Thoracic aorta (tissue), 2 donors: ENCODE results near the gene TXNRD2. TPM values are rescaled to one million over a fixed set of nuclear protein-coding genes. Genes with fewer than 3 reads are reported as not detected.

ENCODE experiments used
- ATAC-seq: fragments of 150-250 bp; one replicate; pipeline ENCODE4 v1.8.0; 2017; ENCODE audit warnings: low read depth; ENCODE audit not compliant: insufficient number of reproducible peaks, low FRiP score
- DNase-seq: peaks from one replicate; pipeline ENCODE4 v3.0.0-alpha.2; 2020; ENCODE audit warnings: low spot score
- H3K27ac ChIP-seq, 2 donors: fragments of 200-600 bp; sonication (generic); 1 replicate in 1 of 2; 2 replicates in 1 of 2; pipeline ENCODE4 v1.5.1; 2016; ENCODE audit warnings: mild to moderate bottlenecking in 2 of 2, moderate library complexity in 2 of 2
- H3K27me3 ChIP-seq: fragments of 200-600 bp; sonication (generic); replicated peaks from 2 replicates; pipeline ENCODE4 v1.6.0; 2016; ENCODE audit warnings: mild to moderate bottlenecking; ENCODE audit not compliant: insufficient read depth
- H3K36me3 ChIP-seq: fragments of 200-600 bp; sonication (generic); one replicate; pipeline ENCODE4 v1.5.1; 2016
- H3K4me1 ChIP-seq, 2 donors: fragments of 200-600 bp; sonication (generic); 1 replicate in 1 of 2; 2 replicates in 1 of 2; pipeline versions ENCODE4 v1.5.1 to v1.6.0; 2016; ENCODE audit warnings: low read depth in 2 of 2, mild to moderate bottlenecking in 1 of 2; ENCODE audit not compliant: control insufficient read depth in 1 of 2
- H3K4me3 ChIP-seq: fragments of 200-600 bp; sonication (generic); 2 replicates; pipeline ENCODE4 v1.5.1; 2016; ENCODE audit warnings: mild to moderate bottlenecking
- H3K9me3 ChIP-seq: fragments of 200-600 bp; sonication (generic); 2 replicates; pipeline ENCODE4 v1.5.1; 2016
- CTCF ChIP-seq: fragments of 200-600 bp; sonication (generic); IDR thresholded peaks from one replicate; pipeline ENCODE4 v1.5.1; 2019; ENCODE audit warnings: antibody characterized with exemption
- total RNA-seq, 2 donors: library from RNA; depleted of rRNA; stranded (reverse); fragments of >200 nt; gene quantifications; one replicate each; pipeline versions ENCODE4 v1.1.0 to v1.2.3, GENCODE V29; 2016

The TXNRD2 gene
- total RNA-seq, 2 donors from 2014 or later, result 27.4 to 37.6 TPM

- no peak for TF ChIP-seq CTCF
- H3K9me3 ChIP-seq, result no peaks in the 10 kb centered on the region
- ATAC-seq, result no peak
- H3K36me3 ChIP-seq, result peaks cover 14% of the 10 kb centered on the region
- H3K4me1 ChIP-seq, result no peaks in the 10 kb centered on the region
- H3K27me3 ChIP-seq, result no peaks in the 10 kb centered on the region
- H3K27ac ChIP-seq, result no peak overlapping the region
- no peak overlapping the region for H3K4me3 ChIP-seq
- no peak for DNase-seq
Observed at GRCh38 chr22:19892257-19892879, 49.2 kb downstream of the TXNRD2 start.

DNA sequence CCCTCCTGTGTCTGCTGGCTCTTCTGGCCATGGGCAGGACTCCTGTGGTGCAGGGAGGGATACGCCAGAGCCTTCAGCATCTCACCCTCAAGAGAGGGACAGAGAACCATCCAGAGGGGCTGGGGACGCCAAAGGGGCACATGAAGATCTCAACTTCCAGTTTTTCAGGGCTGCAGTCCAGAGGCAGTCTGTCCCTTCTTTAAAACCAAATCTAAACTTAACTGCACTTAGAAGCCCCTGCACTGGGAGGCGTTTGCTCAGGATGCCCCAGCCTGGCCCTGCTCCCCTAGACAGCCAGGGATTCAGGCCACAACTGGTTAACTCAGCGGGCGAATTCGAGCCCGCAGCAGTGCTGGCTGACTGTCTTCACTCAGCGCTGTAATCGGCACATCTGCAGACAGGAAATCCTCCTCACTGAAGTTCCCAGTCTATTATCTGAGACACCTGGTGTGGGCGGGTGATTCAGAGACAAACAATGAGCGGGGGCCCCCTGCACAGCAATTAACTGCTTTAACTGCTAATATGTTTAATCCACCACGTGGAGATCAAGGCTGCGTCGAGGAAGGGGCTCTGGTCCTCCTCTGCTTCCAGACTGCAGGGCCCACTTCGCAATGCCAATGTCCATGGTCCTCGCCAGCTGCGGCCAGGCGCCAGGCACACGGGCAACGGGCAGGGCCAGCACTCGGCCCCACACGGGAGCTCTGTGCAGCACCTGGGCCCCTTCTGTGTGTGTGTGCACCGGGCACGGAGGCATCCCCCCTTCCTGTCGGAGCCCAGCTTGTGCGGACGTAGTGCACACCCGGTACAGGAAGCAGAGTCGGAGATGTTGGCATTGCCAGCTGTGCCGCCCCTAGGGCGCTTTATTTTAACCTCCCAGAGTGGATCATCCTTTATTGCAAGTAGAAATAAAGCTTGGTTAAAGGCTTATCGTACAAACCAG is 50.0 kb downstream of the TXNRD2 start:
- DNase-seq (no peak), ATAC-seq (no peak)
- Histone ChIP-seq H3K4me3 (peak overlapping the region; percentile 39), H3K9me3 (no peaks in the 10 kb centered on the region), H3K4me1 (no peaks in the 10 kb centered on the region), H3K27ac (no peak overlapping the region), H3K27me3 (no peaks in the 10 kb centered on the region), H3K36me3 (peaks cover 14% of the 10 kb centered on the region)
- no peak for TF ChIP-seq CTCF

GRCh38 chr22:19890502-19891316 is 50.9 kb downstream of the TXNRD2 start:
- no peak for ATAC-seq
- no peaks in the 10 kb centered on the region for H3K27me3 ChIP-seq
- H3K27ac ChIP-seq, result no peak overlapping the region
- H3K36me3 ChIP-seq, result peaks cover 14% of the 10 kb centered on the region
- DNase-seq, result no peak
- H3K9me3 ChIP-seq, result no peaks in the 10 kb centered on the region
- H3K4me3 ChIP-seq, result no peak overlapping the region
- TF ChIP-seq CTCF, result no peak
- no peaks in the 10 kb centered on the region for H3K4me1 ChIP-seq

- no peak for ATAC-seq
- no peaks in the 10 kb centered on the region for H3K4me1 ChIP-seq
- no peak overlapping the region for H3K27ac ChIP-seq
- H3K36me3 ChIP-seq, result peaks cover 14% of the 10 kb centered on the region
- no peaks in the 10 kb centered on the region for H3K27me3 ChIP-seq
- DNase-seq, result no peak
- no peak for TF ChIP-seq CTCF
- no peaks in the 10 kb centered on the region for H3K9me3 ChIP-seq
- no peak overlapping the region for H3K4me3 ChIP-seq
Observed at GRCh38 chr22:19889951-19890350, 51.7 kb downstream of the TXNRD2 start.
